ENCODE measurements around the gene ACOT11.

ACOT11 gene

DNA sequence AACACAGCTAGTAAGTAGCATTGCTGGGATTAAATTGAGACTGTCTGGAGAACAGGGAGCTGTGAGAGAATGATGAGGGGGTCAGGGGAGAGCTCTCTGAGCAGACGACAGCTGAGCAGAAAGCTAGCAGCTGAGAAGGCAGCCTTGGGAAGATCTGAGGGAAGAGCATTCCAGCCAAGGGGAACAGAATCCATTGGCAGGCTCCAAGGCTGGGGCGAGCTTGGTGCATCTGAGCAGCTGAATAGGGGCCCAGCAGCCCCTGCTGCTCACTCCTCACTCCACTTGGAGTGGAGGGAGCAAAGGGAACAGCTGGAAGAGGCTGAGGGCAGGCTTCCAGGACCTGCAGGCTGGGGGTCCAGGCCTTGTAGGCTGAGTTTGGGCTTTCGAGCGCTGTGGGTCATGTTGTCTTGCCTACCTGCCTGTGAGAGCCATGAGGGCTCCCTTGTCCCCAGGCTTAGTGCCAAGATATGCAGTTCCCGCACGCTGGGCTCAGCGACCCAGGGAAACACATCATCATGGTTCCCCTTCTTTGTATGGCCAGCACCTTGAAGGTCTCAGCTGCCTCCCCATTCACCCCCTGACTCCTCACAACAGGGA, 10.5 kb downstream of the ACOT11 start:
- TF ChIP-seq, protein P1, sequence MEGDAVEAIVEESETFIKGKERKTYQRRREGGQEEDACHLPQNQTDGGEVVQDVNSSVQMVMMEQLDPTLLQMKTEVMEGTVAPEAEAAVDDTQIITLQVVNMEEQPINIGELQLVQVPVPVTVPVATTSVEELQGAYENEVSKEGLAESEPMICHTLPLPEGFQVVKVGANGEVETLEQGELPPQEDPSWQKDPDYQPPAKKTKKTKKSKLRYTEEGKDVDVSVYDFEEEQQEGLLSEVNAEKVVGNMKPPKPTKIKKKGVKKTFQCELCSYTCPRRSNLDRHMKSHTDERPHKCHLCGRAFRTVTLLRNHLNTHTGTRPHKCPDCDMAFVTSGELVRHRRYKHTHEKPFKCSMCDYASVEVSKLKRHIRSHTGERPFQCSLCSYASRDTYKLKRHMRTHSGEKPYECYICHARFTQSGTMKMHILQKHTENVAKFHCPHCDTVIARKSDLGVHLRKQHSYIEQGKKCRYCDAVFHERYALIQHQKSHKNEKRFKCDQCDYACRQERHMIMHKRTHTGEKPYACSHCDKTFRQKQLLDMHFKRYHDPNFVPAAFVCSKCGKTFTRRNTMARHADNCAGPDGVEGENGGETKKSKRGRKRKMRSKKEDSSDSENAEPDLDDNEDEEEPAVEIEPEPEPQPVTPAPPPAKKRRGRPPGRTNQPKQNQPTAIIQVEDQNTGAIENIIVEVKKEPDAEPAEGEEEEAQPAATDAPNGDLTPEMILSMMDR (IDR thresholded peaks at IDR 0.05; ENCODE audit: low read depth, low read length), result no peak
- H3K4me3 ChIP-seq (ENCODE audit: low read depth, low read length), result no peak overlapping the region

DNA sequence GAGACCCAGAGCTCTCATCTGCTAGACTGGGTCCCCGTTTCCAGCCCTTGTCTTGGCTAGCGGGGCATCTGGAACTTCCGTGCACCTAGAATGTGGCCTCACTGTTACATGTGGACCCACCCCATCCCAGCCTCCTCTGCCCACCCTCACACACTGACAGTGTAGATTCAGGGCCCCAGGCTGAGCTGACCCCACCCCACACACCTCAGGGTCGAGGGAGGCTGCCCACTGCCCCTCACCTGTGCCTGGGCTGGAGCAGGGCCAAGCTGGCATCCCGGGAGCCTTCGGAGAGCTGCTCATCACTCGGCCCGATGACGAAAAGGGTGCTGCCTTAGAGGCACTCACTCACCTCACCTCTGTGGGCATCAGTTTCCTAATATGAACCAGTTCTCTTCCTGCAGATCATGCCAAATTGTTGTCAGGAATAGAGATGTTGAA, 11.1 kb downstream of the ACOT11 start:
- TF ChIP-seq, protein P1 (IDR thresholded peaks at IDR 0.05; ENCODE audit: low read depth, low read length), result no peak
- H3K4me3 ChIP-seq (ENCODE audit: low read depth, low read length), result no peak overlapping the region

DNA sequence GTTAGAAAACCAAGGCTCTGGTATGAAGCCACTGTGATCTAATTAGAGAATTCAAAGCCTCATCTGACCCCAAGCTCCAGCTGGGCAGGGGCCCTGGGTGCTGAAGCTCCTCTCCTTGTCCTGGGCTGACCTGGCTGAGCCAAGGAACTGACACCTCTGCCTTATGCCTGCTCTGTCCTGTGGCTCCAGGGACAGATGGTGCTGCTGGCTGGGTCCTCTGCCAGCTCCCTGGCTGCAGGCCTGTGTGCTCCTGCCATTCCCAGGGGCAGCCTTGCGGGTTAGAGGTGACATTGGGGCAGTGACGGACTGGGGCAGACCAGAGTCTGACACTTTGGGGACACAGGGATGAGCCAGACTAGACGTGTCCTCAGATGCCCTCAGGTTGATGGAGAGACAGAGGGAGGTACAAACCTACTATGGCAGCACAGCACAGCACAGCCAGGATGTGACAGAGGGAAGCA, 11.8 kb downstream of the ACOT11 start:
- TF ChIP-seq, protein P1 (IDR thresholded peaks at IDR 0.05; ENCODE audit: low read depth, low read length), result no peak

DNA sequence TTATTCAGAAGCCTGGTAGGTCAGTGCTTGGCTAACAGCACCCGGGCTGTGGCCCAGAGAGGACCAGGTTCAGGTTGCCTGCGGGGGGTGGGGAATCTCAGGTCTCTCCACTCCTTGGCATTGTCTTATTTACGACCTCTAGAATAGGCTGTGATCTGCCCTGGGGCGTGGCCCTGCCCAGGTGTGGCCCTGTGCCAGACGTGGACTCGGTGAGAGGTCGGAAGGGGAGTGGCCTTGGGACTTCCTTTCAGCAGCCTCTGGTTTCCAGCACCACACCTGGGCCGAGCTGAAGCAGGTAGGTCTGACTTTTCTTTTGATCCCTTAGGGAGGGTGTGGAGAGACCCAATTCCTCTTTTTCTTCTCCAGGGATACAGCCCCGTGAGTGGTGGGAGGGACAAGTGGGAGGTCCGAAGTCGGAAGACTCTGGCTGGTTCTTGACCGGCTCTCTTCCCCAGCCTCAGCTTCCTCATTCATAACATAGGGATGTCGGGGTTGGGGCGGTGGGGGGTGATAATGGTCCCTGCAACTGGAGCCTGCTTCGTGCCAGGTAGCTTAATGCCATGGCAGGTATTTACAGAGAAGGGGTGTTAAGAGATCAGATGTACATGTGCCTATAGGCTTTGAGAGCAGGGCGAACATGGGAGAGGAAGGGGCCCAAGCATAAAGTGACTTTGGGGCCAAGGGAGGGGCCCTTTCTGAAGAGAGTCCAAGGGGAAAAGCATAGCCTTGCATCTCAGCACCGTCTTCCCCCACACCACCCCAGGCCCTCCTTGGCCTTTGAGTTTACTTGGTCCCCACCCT, 16.5 kb downstream of the ACOT11 start:
- TF ChIP-seq, protein P1 (IDR thresholded peaks at IDR 0.05; ENCODE audit: low read depth, low read length), result no peak
- no peak overlapping the region for H3K4me3 ChIP-seq (ENCODE audit: low read depth, low read length)

More for the DNA sequence above, 11.8 kb downstream of the ACOT11 start:
- no peak overlapping the region for H3K4me3 ChIP-seq (ENCODE audit: low read depth, low read length)

DNA sequence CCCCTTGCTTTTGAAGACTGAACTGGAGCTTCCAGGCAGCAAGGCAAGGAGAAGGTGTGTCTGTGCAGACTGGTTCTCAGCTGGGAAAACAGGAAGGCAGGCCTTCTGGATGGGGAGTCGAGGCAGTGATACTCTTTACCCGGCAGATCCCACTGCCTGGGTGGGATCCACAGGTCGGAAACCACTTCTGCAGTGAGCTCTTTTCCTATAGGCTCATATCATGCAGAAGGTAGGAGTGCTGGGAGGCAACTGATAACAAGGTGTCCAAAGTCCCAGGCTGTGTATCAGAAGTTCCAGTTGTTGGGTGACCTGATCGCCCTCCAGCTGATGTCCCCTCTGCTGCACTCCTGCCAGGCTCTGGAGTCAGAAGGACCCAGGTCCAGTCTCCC, 17.1 kb downstream of the ACOT11 start:
- H3K4me3 ChIP-seq (ENCODE audit: low read depth, low read length), result no peak overlapping the region
- TF ChIP-seq, protein P1 (IDR thresholded peaks at IDR 0.05; ENCODE audit: low read depth, low read length), result no peak

DNA sequence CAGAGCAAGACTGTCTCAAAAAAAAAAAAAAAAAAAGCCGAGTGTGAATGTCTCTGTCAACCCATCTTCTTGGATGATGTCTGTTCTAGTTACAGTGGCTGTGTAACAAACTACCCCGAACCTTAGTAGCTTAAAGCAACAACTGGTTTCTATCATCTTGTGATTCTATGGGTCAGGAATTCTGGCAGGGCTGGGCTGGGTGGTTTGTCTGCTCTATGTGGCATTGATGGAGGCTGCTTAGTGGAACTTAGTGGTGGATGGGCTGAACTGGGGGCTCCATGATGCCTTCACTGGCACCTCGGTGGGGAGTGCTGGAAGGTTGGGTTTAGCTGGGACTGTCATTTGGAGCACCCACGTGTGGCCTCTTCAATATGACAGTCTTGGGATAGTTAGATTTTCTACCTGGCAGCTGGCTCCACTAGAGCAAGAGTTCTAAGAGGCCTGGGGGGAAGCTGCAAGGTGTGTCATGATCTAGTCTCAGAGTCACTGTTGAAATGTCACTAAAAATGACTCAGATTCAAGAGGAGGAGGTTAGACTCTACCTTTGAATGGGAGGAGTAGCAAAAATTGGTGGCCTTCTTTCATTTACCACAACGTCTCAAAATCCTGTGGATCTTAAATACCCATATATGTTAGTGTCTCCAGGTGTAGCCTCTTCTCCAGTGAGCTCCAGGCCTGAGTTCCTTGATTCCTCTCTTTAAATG, 18.6 kb downstream of the ACOT11 start:
- H3K4me3 ChIP-seq (ENCODE audit: low read depth, low read length), result no peak overlapping the region
- TF ChIP-seq, protein P1 (IDR thresholded peaks at IDR 0.05; ENCODE audit: low read depth, low read length), result no peak

Measured in WI38 (cell line).